Uterus (tissue), 2 donors: ENCODE results near the gene PMS1.
"Not testable (repeated sequence)": the region's sequence is repeated elsewhere in the genome, so short reads cannot be mapped to it uniquely, and the experiment has no call there.

Experiments used
- POLR2A ChIP-seq, 2 donors: fragments of 450-650 bp; IDR thresholded peaks; one replicate each; pipeline ENCODE4 v1.6.1; 2016; ENCODE audit warnings: antibody characterized with exemption in 2 of 2, mild to moderate bottlenecking in 1 of 2, moderate library complexity in 1 of 2
- TF ChIP-seq, protein P1 (sequence below), 4 experiments: fragments of 200-600 bp in 2 of 4; fragments of 450-650 bp in 2 of 4; sonication (generic) in 2 of 4; IDR thresholded peaks; one replicate each; pipeline ENCODE4 v1.5.1; 2016 to 2019; ENCODE audit warnings: antibody characterized with exemption in 4 of 4, mild to moderate bottlenecking in 2 of 4, moderate library complexity in 1 of 4

DNA sequence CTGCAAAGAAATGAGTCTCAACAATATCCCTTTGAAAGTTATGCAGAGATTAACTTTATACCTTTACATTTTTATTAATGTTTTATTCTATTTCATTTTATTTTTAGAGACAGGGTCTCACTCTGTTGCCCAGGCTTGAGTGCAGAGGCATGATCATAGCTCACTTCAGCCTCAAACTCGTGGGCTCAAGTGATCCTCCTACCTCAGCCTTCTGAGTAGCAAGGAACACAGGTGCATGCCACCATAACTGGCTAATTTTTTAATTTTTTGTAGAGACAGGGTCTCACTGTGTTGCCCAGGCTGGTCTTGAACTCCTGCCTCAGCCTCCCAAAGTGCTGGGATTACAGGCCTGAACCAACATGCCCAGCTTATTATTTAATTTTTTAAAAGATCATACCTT lies 50.4 kb downstream of the PMS1 start:
- not testable (repeated sequence) for TF ChIP-seq POLR2A (IDR thresholded peaks at IDR 0.05)
- TF ChIP-seq, protein P1, sequence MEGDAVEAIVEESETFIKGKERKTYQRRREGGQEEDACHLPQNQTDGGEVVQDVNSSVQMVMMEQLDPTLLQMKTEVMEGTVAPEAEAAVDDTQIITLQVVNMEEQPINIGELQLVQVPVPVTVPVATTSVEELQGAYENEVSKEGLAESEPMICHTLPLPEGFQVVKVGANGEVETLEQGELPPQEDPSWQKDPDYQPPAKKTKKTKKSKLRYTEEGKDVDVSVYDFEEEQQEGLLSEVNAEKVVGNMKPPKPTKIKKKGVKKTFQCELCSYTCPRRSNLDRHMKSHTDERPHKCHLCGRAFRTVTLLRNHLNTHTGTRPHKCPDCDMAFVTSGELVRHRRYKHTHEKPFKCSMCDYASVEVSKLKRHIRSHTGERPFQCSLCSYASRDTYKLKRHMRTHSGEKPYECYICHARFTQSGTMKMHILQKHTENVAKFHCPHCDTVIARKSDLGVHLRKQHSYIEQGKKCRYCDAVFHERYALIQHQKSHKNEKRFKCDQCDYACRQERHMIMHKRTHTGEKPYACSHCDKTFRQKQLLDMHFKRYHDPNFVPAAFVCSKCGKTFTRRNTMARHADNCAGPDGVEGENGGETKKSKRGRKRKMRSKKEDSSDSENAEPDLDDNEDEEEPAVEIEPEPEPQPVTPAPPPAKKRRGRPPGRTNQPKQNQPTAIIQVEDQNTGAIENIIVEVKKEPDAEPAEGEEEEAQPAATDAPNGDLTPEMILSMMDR (IDR thresholded peaks at IDR 0.05), result not testable (repeated sequence)
